Renal cortex interstitium (tissue), 3 donors: Measurements from ENCODE around the gene ANGPTL5. TPM values are rescaled to one million over a fixed set of nuclear protein-coding genes. Genes with fewer than 3 reads are reported as not detected.

Experiments
- polyA plus RNA-seq, 3 donors: library from polyadenylated mRNA; unstranded; fragments of 120-200 nt; gene quantifications; one replicate each; pipeline ENCODE4 v1.2.1, GENCODE V29; 2013; ENCODE audit not compliant: insufficient read length in 3 of 3

ANGPTL5 gene
- polyA plus RNA-seq, 3 donors = 0.22 TPM; not detected in 2

Other genes starting within 250 kb of the ANGPTL5 start
- 1 to 10 TPM; 3.8 to 7.3 (median 4.0) TPM for gene CEP126, start 1.5 kb downstream of the ANGPTL5 start, polyA plus RNA-seq
- gene CFAP300, start 130.9 kb upstream of the ANGPTL5 start, polyA plus RNA-seq = 1 to 10 TPM; 4.6 to 6.5 (median 6.0) TPM
- 100 to 1,000 TPM; 186 to 206 (median 193) TPM for gene YAP1, start 193.9 kb upstream of the ANGPTL5 start, polyA plus RNA-seq